K562 (cell line): ENCODE data around the gene FAR2. TPM values are rescaled to one million over a fixed set of nuclear protein-coding genes. Genes with fewer than 3 reads are reported as not detected.

Source experiments
- polyA plus RNA-seq, 8 experiments: library from polyadenylated mRNA; depleted of rRNA in 4 of 8; stranded (reverse) in 5 of 8; unstranded in 3 of 8; fragments of >200 nt; fragmentation: Nextera tagmentation in 2 of 8; fragmentation: Illumina TruSeq in 1 of 8; extraction: Ambion mirVana in 2 of 8; extraction: Trizol in 1 of 8; gene quantifications; 2 replicates each; pipeline versions ENCODE4 v1.2.1 to v1.2.3, GENCODE V29; 2011 to 2014; ENCODE audit warnings: inconsistent platforms in 1 of 8, missing spikeins in 1 of 8
- total RNA-seq, 7 experiments: library from RNA; depleted of rRNA in 6 of 7; stranded (reverse); fragments of >200 nt in 6 of 7; fragmentation: Illumina TruSeq in 2 of 7; extraction: Trizol in 2 of 7; gene quantifications; 2 replicates each; pipeline versions ENCODE4 v1.2.1 to v1.2.3, GENCODE V29; 2011 to 2021; ENCODE audit warnings: low replicate concordance in 1 of 7

Gene FAR2
- total and polyA plus RNA-seq, 9 of the 15 experiments (the other 6 are each of a cell fraction or from before 2014, with no cell fraction given), result 5.0 to 13.4 (median 8.5) TPM

Other genes starting within 250 kb of the FAR2 start
- 24.1 and 26.2 TPM in 2 replicates for gene ERGIC2, start 231.9 kb downstream of the FAR2 start, total RNA-seq (2014; rRNA removed)
- gene ERGIC2, start 231.9 kb downstream of the FAR2 start, total RNA-seq (2014; rRNA removed; fragmentation: Illumina TruSeq; extraction: Trizol), result 87.1 and 96.5 TPM in 2 replicates
- 64.6 and 75.7 TPM in 2 replicates for gene ERGIC2, start 231.9 kb downstream of the FAR2 start, total RNA-seq (2015; rRNA removed; fragmentation: Illumina TruSeq; extraction: Trizol)
- gene ERGIC2, start 231.9 kb downstream of the FAR2 start, total RNA-seq (2021), result 56.3 and 61.0 TPM in 2 replicates
- 37.9 and 54.9 TPM in 2 replicates for gene ERGIC2, start 231.9 kb downstream of the FAR2 start, polyA plus RNA-seq (2011; rRNA removed)
- gene ERGIC2, start 231.9 kb downstream of the FAR2 start, polyA plus RNA-seq (2014; fragmentation: Illumina TruSeq; extraction: Trizol), result 60.6 and 86.2 TPM in 2 replicates
- gene ERGIC2, start 231.9 kb downstream of the FAR2 start, polyA plus RNA-seq (2014; fragmentation: Nextera tagmentation; extraction: Ambion mirVana), result 100 to 1,000 TPM; 151 to 180 TPM
- gene ERGIC2, start 231.9 kb downstream of the FAR2 start, polyA plus RNA-seq (2014; rRNA removed), result 34.5 and 35.2 TPM in 2 replicates